K562 (cell line): ENCODE results near the gene SLC7A8. TPM values are rescaled to one million over a fixed set of nuclear protein-coding genes. Genes with fewer than 3 reads are reported as not detected.

Source experiments
- ATF1 ChIP-seq, 2 experiments: fragments of 450-650 bp in 1 of 2; IDR thresholded peaks; 2 replicates each; pipeline ENCODE4 v1.6.1; 2016; ENCODE audit warnings: missing compliant biosample characterization in 1 of 2, missing genetic modification characterization in 1 of 2
- CCNT2 ChIP-seq: IDR thresholded peaks from 2 replicates; pipeline ENCODE4 v1.6.1; 2011; ENCODE audit warnings: borderline replicate concordance, low read depth, mild to moderate bottlenecking, moderate library complexity, mixed read lengths, low read length; ENCODE audit not compliant: insufficient read length; ENCODE audit errors: extremely low read depth
- CXXC5 ChIP-seq: fragments of 250-450 bp; sonication (Bioruptor Pico); IDR thresholded peaks from 2 replicates; pipeline ENCODE4 v1.8.0; 2022; ENCODE audit warnings: inconsistent platforms, mild to moderate bottlenecking, moderate library complexity
- DDX20 ChIP-seq: fragments of 450-650 bp; IDR thresholded peaks from 2 replicates; pipeline ENCODE4 v1.6.1; 2016; ENCODE audit warnings: missing genetic modification characterization, low read depth, mild to moderate bottlenecking, missing compliant biosample characterization, moderate library complexity
- FOSL1 ChIP-seq: fragments of 200-800 bp; sonication (Bioruptor generic); conservative IDR thresholded peaks from 2 replicates; pipeline ENCODE4 v1.6.1; 2016; ENCODE audit warnings: missing genetic modification characterization, missing compliant biosample characterization
- WHSC1 ChIP-seq: IDR thresholded peaks from one replicate; pipeline ENCODE4 v1.6.1; 2012; ENCODE audit warnings: low read length, control low read depth, inconsistent platforms
- YY1 ChIP-seq, 3 experiments: IDR thresholded peaks; 2 replicates each; pipeline ENCODE4 v1.6.1; 2011; ENCODE audit warnings: low read length in 2 of 3, mild to moderate bottlenecking in 2 of 3, moderate library complexity in 2 of 3, borderline replicate concordance in 1 of 3, control low read depth in 1 of 3, low read depth in 1 of 3; ENCODE audit not compliant: insufficient read depth in 3 of 3, insufficient replicate concordance in 2 of 3, control insufficient read depth in 1 of 3, insufficient read length in 1 of 3; ENCODE audit errors: extremely low read depth in 1 of 3
- polyA plus RNA-seq, 8 experiments: library from polyadenylated mRNA; depleted of rRNA in 4 of 8; stranded (reverse) in 5 of 8; unstranded in 3 of 8; fragments of >200 nt; fragmentation: Nextera tagmentation in 2 of 8; fragmentation: Illumina TruSeq in 1 of 8; extraction: Ambion mirVana in 2 of 8; extraction: Trizol in 1 of 8; gene quantifications; 2 replicates each; pipeline versions ENCODE4 v1.2.1 to v1.2.3, GENCODE V29; 2011 to 2014; ENCODE audit warnings: inconsistent platforms in 1 of 8, missing spikeins in 1 of 8
- total RNA-seq, 7 experiments: library from RNA; depleted of rRNA in 6 of 7; stranded (reverse); fragments of >200 nt in 6 of 7; fragmentation: Illumina TruSeq in 2 of 7; extraction: Trizol in 2 of 7; gene quantifications; 2 replicates each; pipeline versions ENCODE4 v1.2.1 to v1.2.3, GENCODE V29; 2011 to 2021; ENCODE audit warnings: low replicate concordance in 1 of 7
- TF ChIP-seq, protein P1 (sequence below): fragments of 450-650 bp; IDR thresholded peaks from 2 replicates; pipeline ENCODE4 v1.6.1; 2016; ENCODE audit warnings: mild to moderate bottlenecking, moderate library complexity
- TF ChIP-seq, protein P2 (sequence below): fragments of 450-650 bp; IDR thresholded peaks from 2 replicates; pipeline ENCODE4 v1.6.1; 2017; ENCODE audit warnings: antibody characterized with exemption, mild to moderate bottlenecking

Gene SLC7A8
- total and polyA plus RNA-seq, 9 of the 15 experiments (the other 6 are each of a cell fraction or from before 2014, with no cell fraction given), result 2.0 to 33.0 (median 6.0) TPM

DNA sequence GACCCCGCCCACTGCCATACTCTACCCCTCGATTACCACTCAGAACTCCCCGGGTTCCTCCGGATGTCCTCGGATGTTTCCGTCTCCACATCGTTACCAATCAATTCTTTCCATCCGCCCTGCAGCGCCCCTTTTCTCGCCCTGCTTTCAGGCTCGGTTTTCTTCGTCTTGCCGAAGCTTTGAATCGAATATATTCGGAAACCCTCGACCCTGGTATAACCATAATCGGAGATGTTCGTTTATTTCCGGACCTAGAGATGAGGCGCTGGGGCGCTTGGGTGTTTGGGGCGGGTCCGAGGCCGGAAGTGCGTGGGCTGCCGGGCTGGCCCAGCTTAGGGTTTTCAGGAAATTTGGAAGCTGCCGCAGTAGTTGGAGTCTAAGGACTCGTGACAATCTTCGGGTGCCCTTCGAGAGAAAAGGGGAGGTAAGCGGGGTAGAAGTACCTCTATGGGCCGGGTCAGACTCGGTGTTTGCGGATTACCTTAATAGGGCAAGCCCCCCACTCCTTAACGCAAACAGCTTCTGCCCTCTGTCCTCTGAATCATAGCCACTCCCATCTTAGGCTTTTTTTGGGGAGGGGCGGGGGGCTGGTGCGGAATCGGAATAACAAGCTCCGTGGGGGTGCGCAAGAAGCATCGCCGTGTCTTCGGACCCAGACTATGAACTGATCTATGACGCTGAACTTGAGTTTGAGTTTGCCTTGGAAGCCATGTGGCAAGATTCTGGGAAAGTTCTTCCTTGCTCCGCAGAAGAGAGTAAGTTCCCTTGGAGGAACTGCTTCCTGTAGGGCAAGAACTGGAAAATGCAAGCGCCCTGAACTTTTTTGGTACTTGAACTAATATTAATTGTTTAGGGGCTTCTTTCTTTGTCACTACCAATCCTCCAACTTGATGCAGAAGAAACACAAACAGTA is 88.0 kb downstream of the SLC7A8 start, which contains the start of gene C14orf119 (continued):
- TF ChIP-seq, protein P1, sequence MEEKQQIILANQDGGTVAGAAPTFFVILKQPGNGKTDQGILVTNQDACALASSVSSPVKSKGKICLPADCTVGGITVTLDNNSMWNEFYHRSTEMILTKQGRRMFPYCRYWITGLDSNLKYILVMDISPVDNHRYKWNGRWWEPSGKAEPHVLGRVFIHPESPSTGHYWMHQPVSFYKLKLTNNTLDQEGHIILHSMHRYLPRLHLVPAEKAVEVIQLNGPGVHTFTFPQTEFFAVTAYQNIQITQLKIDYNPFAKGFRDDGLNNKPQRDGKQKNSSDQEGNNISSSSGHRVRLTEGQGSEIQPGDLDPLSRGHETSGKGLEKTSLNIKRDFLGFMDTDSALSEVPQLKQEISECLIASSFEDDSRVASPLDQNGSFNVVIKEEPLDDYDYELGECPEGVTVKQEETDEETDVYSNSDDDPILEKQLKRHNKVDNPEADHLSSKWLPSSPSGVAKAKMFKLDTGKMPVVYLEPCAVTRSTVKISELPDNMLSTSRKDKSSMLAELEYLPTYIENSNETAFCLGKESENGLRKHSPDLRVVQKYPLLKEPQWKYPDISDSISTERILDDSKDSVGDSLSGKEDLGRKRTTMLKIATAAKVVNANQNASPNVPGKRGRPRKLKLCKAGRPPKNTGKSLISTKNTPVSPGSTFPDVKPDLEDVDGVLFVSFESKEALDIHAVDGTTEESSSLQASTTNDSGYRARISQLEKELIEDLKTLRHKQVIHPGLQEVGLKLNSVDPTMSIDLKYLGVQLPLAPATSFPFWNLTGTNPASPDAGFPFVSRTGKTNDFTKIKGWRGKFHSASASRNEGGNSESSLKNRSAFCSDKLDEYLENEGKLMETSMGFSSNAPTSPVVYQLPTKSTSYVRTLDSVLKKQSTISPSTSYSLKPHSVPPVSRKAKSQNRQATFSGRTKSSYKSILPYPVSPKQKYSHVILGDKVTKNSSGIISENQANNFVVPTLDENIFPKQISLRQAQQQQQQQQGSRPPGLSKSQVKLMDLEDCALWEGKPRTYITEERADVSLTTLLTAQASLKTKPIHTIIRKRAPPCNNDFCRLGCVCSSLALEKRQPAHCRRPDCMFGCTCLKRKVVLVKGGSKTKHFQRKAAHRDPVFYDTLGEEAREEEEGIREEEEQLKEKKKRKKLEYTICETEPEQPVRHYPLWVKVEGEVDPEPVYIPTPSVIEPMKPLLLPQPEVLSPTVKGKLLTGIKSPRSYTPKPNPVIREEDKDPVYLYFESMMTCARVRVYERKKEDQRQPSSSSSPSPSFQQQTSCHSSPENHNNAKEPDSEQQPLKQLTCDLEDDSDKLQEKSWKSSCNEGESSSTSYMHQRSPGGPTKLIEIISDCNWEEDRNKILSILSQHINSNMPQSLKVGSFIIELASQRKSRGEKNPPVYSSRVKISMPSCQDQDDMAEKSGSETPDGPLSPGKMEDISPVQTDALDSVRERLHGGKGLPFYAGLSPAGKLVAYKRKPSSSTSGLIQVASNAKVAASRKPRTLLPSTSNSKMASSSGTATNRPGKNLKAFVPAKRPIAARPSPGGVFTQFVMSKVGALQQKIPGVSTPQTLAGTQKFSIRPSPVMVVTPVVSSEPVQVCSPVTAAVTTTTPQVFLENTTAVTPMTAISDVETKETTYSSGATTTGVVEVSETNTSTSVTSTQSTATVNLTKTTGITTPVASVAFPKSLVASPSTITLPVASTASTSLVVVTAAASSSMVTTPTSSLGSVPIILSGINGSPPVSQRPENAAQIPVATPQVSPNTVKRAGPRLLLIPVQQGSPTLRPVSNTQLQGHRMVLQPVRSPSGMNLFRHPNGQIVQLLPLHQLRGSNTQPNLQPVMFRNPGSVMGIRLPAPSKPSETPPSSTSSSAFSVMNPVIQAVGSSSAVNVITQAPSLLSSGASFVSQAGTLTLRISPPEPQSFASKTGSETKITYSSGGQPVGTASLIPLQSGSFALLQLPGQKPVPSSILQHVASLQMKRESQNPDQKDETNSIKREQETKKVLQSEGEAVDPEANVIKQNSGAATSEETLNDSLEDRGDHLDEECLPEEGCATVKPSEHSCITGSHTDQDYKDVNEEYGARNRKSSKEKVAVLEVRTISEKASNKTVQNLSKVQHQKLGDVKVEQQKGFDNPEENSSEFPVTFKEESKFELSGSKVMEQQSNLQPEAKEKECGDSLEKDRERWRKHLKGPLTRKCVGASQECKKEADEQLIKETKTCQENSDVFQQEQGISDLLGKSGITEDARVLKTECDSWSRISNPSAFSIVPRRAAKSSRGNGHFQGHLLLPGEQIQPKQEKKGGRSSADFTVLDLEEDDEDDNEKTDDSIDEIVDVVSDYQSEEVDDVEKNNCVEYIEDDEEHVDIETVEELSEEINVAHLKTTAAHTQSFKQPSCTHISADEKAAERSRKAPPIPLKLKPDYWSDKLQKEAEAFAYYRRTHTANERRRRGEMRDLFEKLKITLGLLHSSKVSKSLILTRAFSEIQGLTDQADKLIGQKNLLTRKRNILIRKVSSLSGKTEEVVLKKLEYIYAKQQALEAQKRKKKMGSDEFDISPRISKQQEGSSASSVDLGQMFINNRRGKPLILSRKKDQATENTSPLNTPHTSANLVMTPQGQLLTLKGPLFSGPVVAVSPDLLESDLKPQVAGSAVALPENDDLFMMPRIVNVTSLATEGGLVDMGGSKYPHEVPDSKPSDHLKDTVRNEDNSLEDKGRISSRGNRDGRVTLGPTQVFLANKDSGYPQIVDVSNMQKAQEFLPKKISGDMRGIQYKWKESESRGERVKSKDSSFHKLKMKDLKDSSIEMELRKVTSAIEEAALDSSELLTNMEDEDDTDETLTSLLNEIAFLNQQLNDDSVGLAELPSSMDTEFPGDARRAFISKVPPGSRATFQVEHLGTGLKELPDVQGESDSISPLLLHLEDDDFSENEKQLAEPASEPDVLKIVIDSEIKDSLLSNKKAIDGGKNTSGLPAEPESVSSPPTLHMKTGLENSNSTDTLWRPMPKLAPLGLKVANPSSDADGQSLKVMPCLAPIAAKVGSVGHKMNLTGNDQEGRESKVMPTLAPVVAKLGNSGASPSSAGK, result no peak; the same call in 1 of the 2 replicates
- no peak for TF ChIP-seq ATF1 (CRISPR knock-in tag; IDR thresholded peaks at IDR 0.05)
- TF ChIP-seq ATF1 (tag; IDR thresholded peaks at IDR 0.05), result peak; percentile 89
- TF ChIP-seq, protein P2, sequence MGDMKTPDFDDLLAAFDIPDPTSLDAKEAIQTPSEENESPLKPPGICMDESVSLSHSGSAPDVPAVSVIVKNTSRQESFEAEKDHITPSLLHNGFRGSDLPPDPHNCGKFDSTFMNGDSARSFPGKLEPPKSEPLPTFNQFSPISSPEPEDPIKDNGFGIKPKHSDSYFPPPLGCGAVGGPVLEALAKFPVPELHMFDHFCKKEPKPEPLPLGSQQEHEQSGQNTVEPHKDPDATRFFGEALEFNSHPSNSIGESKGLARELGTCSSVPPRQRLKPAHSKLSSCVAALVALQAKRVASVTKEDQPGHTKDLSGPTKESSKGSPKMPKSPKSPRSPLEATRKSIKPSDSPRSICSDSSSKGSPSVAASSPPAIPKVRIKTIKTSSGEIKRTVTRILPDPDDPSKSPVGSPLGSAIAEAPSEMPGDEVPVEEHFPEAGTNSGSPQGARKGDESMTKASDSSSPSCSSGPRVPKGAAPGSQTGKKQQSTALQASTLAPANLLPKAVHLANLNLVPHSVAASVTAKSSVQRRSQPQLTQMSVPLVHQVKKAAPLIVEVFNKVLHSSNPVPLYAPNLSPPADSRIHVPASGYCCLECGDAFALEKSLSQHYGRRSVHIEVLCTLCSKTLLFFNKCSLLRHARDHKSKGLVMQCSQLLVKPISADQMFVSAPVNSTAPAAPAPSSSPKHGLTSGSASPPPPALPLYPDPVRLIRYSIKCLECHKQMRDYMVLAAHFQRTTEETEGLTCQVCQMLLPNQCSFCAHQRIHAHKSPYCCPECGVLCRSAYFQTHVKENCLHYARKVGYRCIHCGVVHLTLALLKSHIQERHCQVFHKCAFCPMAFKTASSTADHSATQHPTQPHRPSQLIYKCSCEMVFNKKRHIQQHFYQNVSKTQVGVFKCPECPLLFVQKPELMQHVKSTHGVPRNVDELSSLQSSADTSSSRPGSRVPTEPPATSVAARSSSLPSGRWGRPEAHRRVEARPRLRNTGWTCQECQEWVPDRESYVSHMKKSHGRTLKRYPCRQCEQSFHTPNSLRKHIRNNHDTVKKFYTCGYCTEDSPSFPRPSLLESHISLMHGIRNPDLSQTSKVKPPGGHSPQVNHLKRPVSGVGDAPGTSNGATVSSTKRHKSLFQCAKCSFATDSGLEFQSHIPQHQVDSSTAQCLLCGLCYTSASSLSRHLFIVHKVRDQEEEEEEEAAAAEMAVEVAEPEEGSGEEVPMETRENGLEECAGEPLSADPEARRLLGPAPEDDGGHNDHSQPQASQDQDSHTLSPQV, result 0 out of 2 replicates have a peak, but pooled peaks have one; percentile 31
- peak in 1 of 3 experiments; percentile 58 for TF ChIP-seq YY1 (IDR thresholded peaks at IDR 0.05; ENCODE audit: borderline replicate concordance in 1 of 3, control insufficient read depth in 1 of 3, extremely low read depth in 1 of 3, insufficient read depth in 3 of 3, insufficient read length in 1 of 3, insufficient replicate concordance in 2 of 3, low read depth in 1 of 3, low read length in 2 of 3)
- TF ChIP-seq CCNT2, result no peak
- TF ChIP-seq WHSC1, result no peak
- TF ChIP-seq DDX20 (tag), result no peak
- peak; percentile 39; the same call in 1 of the 2 replicates for TF ChIP-seq FOSL1 (tag)
- TF ChIP-seq CXXC5 (CRISPR knock-in tag), result peak; percentile 35
